CD14-positive monocyte (primary cell): ENCODE results near the gene CDH18. TPM values are rescaled to one million over a fixed set of nuclear protein-coding genes. Genes with fewer than 3 reads are reported as not detected.

Experiments used
- DNase-seq, 3 donors: peaks; one replicate each; pipeline ENCODE4 v3.0.0-alpha.2; 2011 to 2022
- H2AFZ ChIP-seq: 2 replicates; pipeline ENCODE4 v1.6.0; 2012; ENCODE audit warnings: mild to moderate bottlenecking, low read depth, low read length, inconsistent platforms; ENCODE audit not compliant: insufficient read depth, poor library complexity, severe bottlenecking
- H3K27ac ChIP-seq, 2 donors: 1 replicate in 1 of 2; 2 replicates in 1 of 2; pipeline ENCODE4 v1.5.1; 2012 to 2013; ENCODE audit warnings: low read length in 2 of 2, control low read depth in 1 of 2, inconsistent platforms in 1 of 2, low read depth in 1 of 2, mild to moderate bottlenecking in 1 of 2
- H3K27me3 ChIP-seq, 2 donors: one replicate each; pipeline versions ENCODE4 v1.6.0 to v1.6.1; 2011 to 2013; ENCODE audit warnings: low read length in 2 of 2; ENCODE audit not compliant: control insufficient read depth in 2 of 2, insufficient read depth in 2 of 2
- H3K36me3 ChIP-seq, 2 donors: replicated peaks in 1 of 2; 1 replicate in 1 of 2; 2 replicates in 1 of 2; pipeline versions ENCODE4 v1.5.1 to v1.6.1; 2012 to 2013; ENCODE audit warnings: low read length in 2 of 2, control low read depth in 1 of 2, inconsistent platforms in 1 of 2, mild to moderate bottlenecking in 1 of 2; ENCODE audit not compliant: insufficient read depth in 2 of 2, control insufficient read depth in 1 of 2
- H3K4me1 ChIP-seq, 2 donors: 1 replicate in 1 of 2; 2 replicates in 1 of 2; pipeline versions ENCODE4 v1.5.1 to v1.6.1; 2012 to 2013; ENCODE audit warnings: low read length in 2 of 2, control low read depth in 1 of 2, inconsistent platforms in 1 of 2, mild to moderate bottlenecking in 1 of 2, moderate library complexity in 1 of 2; ENCODE audit not compliant: insufficient read depth in 2 of 2, control insufficient read depth in 1 of 2
- H3K4me2 ChIP-seq: replicated peaks from 2 replicates; pipeline ENCODE3; 2012; ENCODE audit warnings: low read length, moderate library complexity, mild to moderate bottlenecking; ENCODE audit not compliant: poor library complexity, severe bottlenecking; ENCODE audit errors: extremely low read depth
- H3K4me3 ChIP-seq, 3 experiments: fragments of 200-600 bp in 1 of 3; sonication (generic) in 1 of 3; replicated peaks in 1 of 3; 1 replicate in 2 of 3; 2 replicates in 1 of 3; pipeline ENCODE4 v1.5.1; 2011 to 2013; ENCODE audit warnings: low read length in 3 of 3, mild to moderate bottlenecking in 3 of 3, control low read depth in 2 of 3, low read depth in 2 of 3, inconsistent platforms in 1 of 3, moderate library complexity in 1 of 3
- H3K79me2 ChIP-seq: 2 replicates; pipeline ENCODE4 v1.6.0; 2012; ENCODE audit warnings: mild to moderate bottlenecking, control low read depth, inconsistent platforms, low read length, moderate library complexity; ENCODE audit not compliant: insufficient read depth
- H3K9ac ChIP-seq: 2 replicates; pipeline ENCODE4 v1.6.0; 2017; ENCODE audit warnings: low read length, mild to moderate bottlenecking; ENCODE audit not compliant: insufficient read depth, poor library complexity, severe bottlenecking
- H3K9me3 ChIP-seq, 2 donors: replicated peaks in 1 of 2; 1 replicate in 1 of 2; 2 replicates in 1 of 2; pipeline versions ENCODE4 v1.5.1 to v1.6.1; 2012 to 2013; ENCODE audit warnings: low read length in 2 of 2, control low read depth in 1 of 2; ENCODE audit not compliant: control insufficient read depth in 1 of 2, insufficient read depth in 1 of 2
- H4K20me1 ChIP-seq: 2 replicates; pipeline ENCODE4 v1.6.0; 2012; ENCODE audit warnings: mild to moderate bottlenecking, low read length, control low read depth, moderate library complexity; ENCODE audit not compliant: insufficient read depth
- H3K27ac Mint-ChIP-seq, 7 donors: one replicate each; pipeline ENCODE4 v1.8.0; 2020; ENCODE audit warnings: mild to moderate bottlenecking in 7 of 7, mixed read lengths in 7 of 7, moderate library complexity in 6 of 7, inconsistent platforms in 2 of 7
- H3K27me3 Mint-ChIP-seq, 3 donors: one replicate each; pipeline ENCODE4 v1.8.0; 2021 to 2022; ENCODE audit warnings: low read depth in 3 of 3, mild to moderate bottlenecking in 3 of 3, mixed read lengths in 3 of 3, moderate library complexity in 3 of 3, inconsistent platforms in 1 of 3
- H3K36me3 Mint-ChIP-seq, 2 donors: one replicate each; pipeline ENCODE4 v1.8.0; 2020; ENCODE audit warnings: mixed read lengths in 2 of 2, inconsistent platforms in 1 of 2, mild to moderate bottlenecking in 1 of 2
- H3K4me1 Mint-ChIP-seq: one replicate; pipeline ENCODE4 v1.8.0; 2020; ENCODE audit warnings: mild to moderate bottlenecking, mixed read lengths
- H3K4me3 Mint-ChIP-seq, 2 donors: one replicate each; pipeline ENCODE4 v1.8.0; 2020; ENCODE audit warnings: mild to moderate bottlenecking in 2 of 2, mixed read lengths in 2 of 2, moderate library complexity in 1 of 2
- H3K9me3 Mint-ChIP-seq, 7 donors: one replicate each; pipeline ENCODE4 v1.8.0; 2020 to 2022; ENCODE audit warnings: mixed read lengths in 7 of 7, mild to moderate bottlenecking in 6 of 7, moderate library complexity in 6 of 7, inconsistent platforms in 2 of 7
- WGBS: methylation state at CpG from one replicate; pipeline ENCODE4 v1.1.5; 2013; ENCODE audit warnings: missing lambda C conversion rate; ENCODE audit not compliant: insufficient coverage; 5-methylcytosine and 5-hydroxymethylcytosine counted together
- intact Hi-C, 2 donors: fragments of 100-400 bp; cut with micrococcal nuclease; formaldehyde crosslinking; loops; one replicate each; pipeline versions ENCODE4 v1.15.0 to v1.15.1; 2023
- polyA plus RNA-seq, 3 donors: library from polyadenylated mRNA; depleted of rRNA in 1 of 3; unstranded in 2 of 3; stranded (reverse) in 1 of 3; fragments of 300-500 nt in 2 of 3; fragments of >200 nt in 1 of 3; fragmentation: Illumina TruSeq in 2 of 3; gene quantifications; 1 replicate in 2 of 3; 2 replicates in 1 of 3; pipeline ENCODE4 v1.2.3, GENCODE V29; 2012 to 2021
- TF ChIP-seq, protein P1 (sequence below): fragments of 200-600 bp; IDR thresholded peaks from one replicate; pipeline ENCODE4 v1.8.0; 2022; ENCODE audit warnings: antibody characterized with exemption, mild to moderate bottlenecking

Gene CDH18
- polyA plus RNA-seq, 3 donors, result not detected

DNA sequence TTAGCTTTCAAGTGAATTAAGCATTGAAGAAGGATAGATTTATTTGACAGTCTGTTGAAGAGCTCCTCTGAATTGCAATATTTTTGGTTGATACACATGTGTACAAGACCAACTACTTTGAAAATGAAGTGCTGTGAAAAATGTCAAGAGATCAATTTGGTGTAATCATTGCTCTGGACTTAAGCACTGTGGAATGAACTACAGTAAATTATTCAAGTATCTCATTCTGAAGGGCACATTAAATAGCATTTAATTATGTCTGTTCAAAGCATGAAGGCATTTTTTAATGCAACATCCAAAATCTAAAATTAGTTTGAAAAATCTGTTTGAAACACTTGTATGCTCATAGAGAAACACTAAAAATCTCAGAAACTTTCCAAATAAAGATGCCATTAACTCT, 107.5 kb downstream of the CDH18 start:
- no peak overlapping the region for H3K4me3 ChIP-seq
- no peaks in the 10 kb centered on the region for H3K4me1 Mint-ChIP-seq
- no peak overlapping the region for H2AFZ ChIP-seq
- no peaks in the 10 kb centered on the region for H3K4me1 ChIP-seq
- no peak for DNase-seq
- peaks cover 0 to 3% (median 0%) of the 10 kb centered on the region in 7 donors for H3K9me3 Mint-ChIP-seq
- intact Hi-C loops, result no loop called here
- no peaks in the 10 kb centered on the region for H3K27me3 ChIP-seq
- H3K9me3 ChIP-seq, result no peaks in the 10 kb centered on the region
- TF ChIP-seq, protein P1, sequence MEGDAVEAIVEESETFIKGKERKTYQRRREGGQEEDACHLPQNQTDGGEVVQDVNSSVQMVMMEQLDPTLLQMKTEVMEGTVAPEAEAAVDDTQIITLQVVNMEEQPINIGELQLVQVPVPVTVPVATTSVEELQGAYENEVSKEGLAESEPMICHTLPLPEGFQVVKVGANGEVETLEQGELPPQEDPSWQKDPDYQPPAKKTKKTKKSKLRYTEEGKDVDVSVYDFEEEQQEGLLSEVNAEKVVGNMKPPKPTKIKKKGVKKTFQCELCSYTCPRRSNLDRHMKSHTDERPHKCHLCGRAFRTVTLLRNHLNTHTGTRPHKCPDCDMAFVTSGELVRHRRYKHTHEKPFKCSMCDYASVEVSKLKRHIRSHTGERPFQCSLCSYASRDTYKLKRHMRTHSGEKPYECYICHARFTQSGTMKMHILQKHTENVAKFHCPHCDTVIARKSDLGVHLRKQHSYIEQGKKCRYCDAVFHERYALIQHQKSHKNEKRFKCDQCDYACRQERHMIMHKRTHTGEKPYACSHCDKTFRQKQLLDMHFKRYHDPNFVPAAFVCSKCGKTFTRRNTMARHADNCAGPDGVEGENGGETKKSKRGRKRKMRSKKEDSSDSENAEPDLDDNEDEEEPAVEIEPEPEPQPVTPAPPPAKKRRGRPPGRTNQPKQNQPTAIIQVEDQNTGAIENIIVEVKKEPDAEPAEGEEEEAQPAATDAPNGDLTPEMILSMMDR, result no peak
- no peak overlapping the region for H3K27ac Mint-ChIP-seq
- H3K4me2 ChIP-seq, result no peak overlapping the region
- no peak overlapping the region for H3K27ac ChIP-seq
- H3K27me3 Mint-ChIP-seq, result no peaks in the 10 kb centered on the region
- H3K79me2 ChIP-seq, result no peaks in the 10 kb centered on the region
- H3K4me3 Mint-ChIP-seq, result no peak overlapping the region
- no peaks in the 10 kb centered on the region for H4K20me1 ChIP-seq
- H3K9ac ChIP-seq, result no peak overlapping the region
- no peaks in the 10 kb centered on the region for H3K36me3 ChIP-seq
- H3K36me3 Mint-ChIP-seq, result no peaks in the 10 kb centered on the region

DNA sequence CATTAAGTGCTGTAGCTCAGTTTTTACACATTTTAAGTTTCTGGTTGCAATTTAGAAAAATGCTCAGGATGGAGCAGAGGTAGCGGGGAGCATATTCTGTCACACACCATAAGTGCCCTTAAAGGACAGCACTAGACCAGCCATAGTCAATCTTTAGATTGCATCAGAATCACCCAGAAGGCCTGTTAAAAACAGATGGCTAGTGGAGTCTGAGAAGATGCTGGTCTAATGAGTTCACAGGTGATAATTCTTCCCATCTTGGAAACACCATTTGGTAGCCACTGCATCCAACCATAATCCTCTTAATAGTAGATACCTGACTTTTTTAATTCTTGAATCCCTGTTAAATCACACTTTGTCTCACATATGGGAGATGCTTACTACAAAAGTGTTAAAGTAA, 113.2 kb downstream of the CDH18 start:
- no peaks in the 10 kb centered on the region for H3K79me2 ChIP-seq
- no peak overlapping the region for H2AFZ ChIP-seq
- H3K4me3 ChIP-seq, result no peak overlapping the region
- H3K4me1 ChIP-seq, result no peaks in the 10 kb centered on the region
- Mint-ChIP-seq H3K9me3 (peaks cover 0 to 5% (median 1%) of the 10 kb centered on the region in 7 donors), H3K27me3 (no peaks in the 10 kb centered on the region), H3K36me3 (no peaks in the 10 kb centered on the region), H3K4me1 (no peaks in the 10 kb centered on the region), H3K27ac (no peak overlapping the region), H3K4me3 (no peak overlapping the region)
- no peak for DNase-seq
- no peaks in the 10 kb centered on the region for H4K20me1 ChIP-seq
- H3K9me3 ChIP-seq, result peaks cover 0 to 6% of the 10 kb centered on the region in 2 donors
- intact Hi-C loops, result no loop called here
- no peak overlapping the region for H3K9ac ChIP-seq
- H3K27me3 ChIP-seq, result no peaks in the 10 kb centered on the region
- no peaks in the 10 kb centered on the region for H3K36me3 ChIP-seq
- no peak overlapping the region for H3K4me2 ChIP-seq
- WGBS, result no CpG with 5 or more reads among the region's 1 CpG
- no peak overlapping the region for H3K27ac ChIP-seq
- TF ChIP-seq, protein P1, result no peak
